NCI-H1105 treated with DMSO at 0.1 percent for 48 hours (cell line): ENCODE results near the gene ZNF189.

Experiments used
- DNase-seq: peaks from one replicate; lab custom pipeline; 2025; lab: John Stamatoyannopoulos, UW

The ZNF189 gene

GRCh38 chr9:101398068-101398929, at the start of gene ZNF189, which contains the start of gene MRPL50:
TSS of gene ZNF189 (plus strand) at chr9:101398851. CDS start at chr9:101399157, 306 bp downstream.
TSS of gene MRPL50 (minus strand) at chr9:101398618. CDS start at chr9:101398592, 26 bp downstream.
- DNase-seq: peak; percentile 97

- DNase-seq: no peak
Observed at GRCh38 chr9:101350285-101350684, 48.4 kb upstream of the ZNF189 start.

- no peak for DNase-seq
Observed at GRCh38 chr9:101352892-101353463, 45.7 kb upstream of the ZNF189 start.

GRCh38 chr9:101353683-101354082, 45.0 kb upstream of the ZNF189 start:
- DNase-seq: no peak

- no peak for DNase-seq
Observed at GRCh38 chr9:101354143-101354764, 44.4 kb upstream of the ZNF189 start.

- no peak for DNase-seq
Observed at GRCh38 chr9:101354765-101355708, 43.6 kb upstream of the ZNF189 start.

- no peak for DNase-seq
Observed at GRCh38 chr9:101356619-101357018, 42.0 kb upstream of the ZNF189 start.

- DNase-seq: no peak
Observed at GRCh38 chr9:101359679-101360078, 39.0 kb upstream of the ZNF189 start.

- DNase-seq: no peak
Observed at GRCh38 chr9:101360647-101361046, 38.0 kb upstream of the ZNF189 start.

- no peak for DNase-seq
Observed at GRCh38 chr9:101362450-101362849, 36.2 kb upstream of the ZNF189 start.

- no peak for DNase-seq
Observed at GRCh38 chr9:101365181-101365580, 33.5 kb upstream of the ZNF189 start.

- DNase-seq: no peak
Observed at GRCh38 chr9:101366038-101366756, 32.5 kb upstream of the ZNF189 start.

GRCh38 chr9:101367323-101367722, 31.3 kb upstream of the ZNF189 start:
- no peak for DNase-seq

GRCh38 chr9:101369286-101369685, 29.4 kb upstream of the ZNF189 start:
- no peak for DNase-seq

- DNase-seq: no peak
Observed at GRCh38 chr9:101369884-101370531, 28.6 kb upstream of the ZNF189 start.

- DNase-seq: no peak
Observed at GRCh38 chr9:101371813-101372212, 26.8 kb upstream of the ZNF189 start.

GRCh38 chr9:101372327-101373118, 26.1 kb upstream of the ZNF189 start:
- DNase-seq: no peak

- no peak for DNase-seq
Observed at GRCh38 chr9:101375546-101375945, 23.1 kb upstream of the ZNF189 start.

- DNase-seq: no peak
Observed at GRCh38 chr9:101376111-101376848, 22.4 kb upstream of the ZNF189 start.
